SK-N-SH (cell line): ENCODE results near the gene FAM9C. TPM values are rescaled to one million over a fixed set of nuclear protein-coding genes. Genes with fewer than 3 reads are reported as not detected.

ENCODE experiments used
- CTCF ChIA-PET: fragments of 300-600, 350-600 bp; formaldehyde crosslinking; extraction: SDS; loops from one replicate; lab custom pipeline; 2021; lab: Yijun Ruan, JAX
- POLR2A ChIA-PET: fragments of 350-600 bp; sonication (Branson Sonifier 250); formaldehyde crosslinking; extraction: SDS; loops from one replicate; lab custom pipeline; 2020; ENCODE audit warnings: antibody characterized with exemption, inconsistent platforms; lab: Yijun Ruan, JAX
- DNase-seq: peaks from one replicate; pipeline ENCODE4 v3.0.0; 2012
- H2AFZ ChIP-seq: fragments of 200-600 bp; sonication (generic); 2 replicates; pipeline ENCODE4 v1.8.1; 2016; ENCODE audit warnings: antibody characterized with exemption, mild to moderate bottlenecking, low read depth
- H3F3A ChIP-seq: fragments of 200-600 bp; sonication (generic); replicated peaks from 2 replicates; pipeline ENCODE3; 2016; ENCODE audit warnings: antibody characterized with exemption, mild to moderate bottlenecking; ENCODE audit not compliant: insufficient read depth
- H3K27ac ChIP-seq, 2 experiments: fragments of 200-500 bp in 1 of 2; fragments of 200-600 bp in 1 of 2; sonication (Bioruptor generic) in 1 of 2; sonication (generic), shearing (Covaris generic) in 1 of 2; 2 replicates each; pipeline versions ENCODE4 v1.5.1 to v1.6.1; 2014 to 2016; ENCODE audit warnings: low read depth in 2 of 2, inconsistent platforms in 1 of 2, low read length in 1 of 2, mild to moderate bottlenecking in 1 of 2, mixed read lengths in 1 of 2
- H3K27me3 ChIP-seq: fragments of 200-600 bp; sonication (generic), shearing (Covaris generic); 2 replicates; pipeline ENCODE4 v1.6.1; 2016; ENCODE audit warnings: mixed run types; ENCODE audit not compliant: insufficient read depth
- H3K36me3 ChIP-seq, 2 experiments: fragments of 200-500 bp in 1 of 2; fragments of 200-600 bp in 1 of 2; sonication (Bioruptor generic) in 1 of 2; sonication (generic) in 1 of 2; replicated peaks in 1 of 2; 2 replicates each; pipeline versions ENCODE3 to v1.5.1; 2014 to 2016; ENCODE audit warnings: low read length in 1 of 2, mild to moderate bottlenecking in 1 of 2; ENCODE audit not compliant: insufficient read depth in 2 of 2, control insufficient read depth in 1 of 2
- H3K4me1 ChIP-seq, 2 experiments: fragments of 200-500 bp in 1 of 2; fragments of 200-600 bp in 1 of 2; sonication (Bioruptor generic) in 1 of 2; sonication (generic), shearing (Covaris generic) in 1 of 2; 2 replicates each; pipeline versions ENCODE4 v1.5.1 to v1.6.1; 2014 to 2016; ENCODE audit warnings: low read depth in 1 of 2, low read length in 1 of 2, mixed run types in 1 of 2; ENCODE audit not compliant: insufficient read depth in 2 of 2, control insufficient read depth in 1 of 2
- H3K4me2 ChIP-seq: fragments of 200-600 bp; sonication (generic), shearing (Covaris generic); 2 replicates; pipeline ENCODE4 v1.6.1; 2017; ENCODE audit warnings: mixed run types
- H3K4me3 ChIP-seq, 2 experiments: fragments of 200-500 bp in 1 of 2; fragments of 200-600 bp in 1 of 2; sonication (Bioruptor generic) in 1 of 2; sonication (generic), shearing (Covaris generic) in 1 of 2; 2 replicates each; pipeline versions ENCODE4 v1.5.1 to v1.8.1; 2014 to 2016; ENCODE audit warnings: low read depth in 2 of 2, inconsistent platforms in 1 of 2, low read length in 1 of 2, mild to moderate bottlenecking in 1 of 2, mixed read lengths in 1 of 2, moderate library complexity in 1 of 2
- H3K79me2 ChIP-seq: fragments of 200-600 bp; sonication (generic); 2 replicates; pipeline ENCODE4 v1.8.1; 2017; ENCODE audit warnings: mild to moderate bottlenecking; ENCODE audit not compliant: insufficient read depth
- H3K9ac ChIP-seq: fragments of 200-600 bp; sonication (generic); 2 replicates; pipeline ENCODE4 v1.6.1; 2017; ENCODE audit warnings: mixed run types
- H3K9me2 ChIP-seq: fragments of 200-600 bp; sonication (generic); 2 replicates; pipeline ENCODE4 v1.6.1; 2017; ENCODE audit warnings: mixed run types
- H3K9me3 ChIP-seq: fragments of 200-600 bp; sonication (generic); 2 replicates; pipeline ENCODE4 v1.6.1; 2017; ENCODE audit warnings: mixed run types, mild to moderate bottlenecking, moderate library complexity
- H4K20me1 ChIP-seq: fragments of 200-600 bp; sonication (generic); 2 replicates; pipeline ENCODE4 v1.6.1; 2017; ENCODE audit warnings: mild to moderate bottlenecking, mixed run types; ENCODE audit not compliant: insufficient read depth
- FOSL2 ChIP-seq: IDR thresholded peaks from 2 replicates; pipeline ENCODE4 v1.4.0; 2012; ENCODE audit warnings: low read depth, mild to moderate bottlenecking, moderate library complexity, borderline replicate concordance
- JUND ChIP-seq: IDR thresholded peaks from 2 replicates; pipeline ENCODE4 v1.4.0; 2012
- PBX3 ChIP-seq: IDR thresholded peaks from 2 replicates; pipeline ENCODE4; 2012
- RAD21 ChIP-seq: IDR thresholded peaks from 2 replicates; pipeline ENCODE4 v1.6.1; 2012; ENCODE audit warnings: mild to moderate bottlenecking, low read length
- RCOR1 ChIP-seq: fragments of 150-350 bp; IDR thresholded peaks from 2 replicates; pipeline ENCODE4 v1.6.1; 2017; ENCODE audit warnings: antibody characterized with exemption, low read length
- REST ChIP-seq: IDR thresholded peaks from 2 replicates; pipeline ENCODE4 v1.6.1; 2012; ENCODE audit warnings: mild to moderate bottlenecking, low read depth, low read length, moderate library complexity
- TCF12 ChIP-seq: IDR thresholded peaks from 2 replicates; pipeline ENCODE4 v1.4.0; 2012
- USF2 ChIP-seq: fragments of 150-350 bp; IDR thresholded peaks from 2 replicates; pipeline ENCODE4 v1.6.1; 2017; ENCODE audit warnings: antibody characterized with exemption, low read length, low read depth, borderline replicate concordance
- WGBS: methylation state at CpG from one replicate; pipeline ENCODE4 v1.1.6; 2017; ENCODE audit warnings: low lambda C conversion rate; 5-methylcytosine and 5-hydroxymethylcytosine counted together
- polyA plus RNA-seq, 3 experiments: library from polyadenylated mRNA; depleted of rRNA; stranded (reverse); fragments of >200 nt; gene quantifications; 2 replicates each; pipeline ENCODE4 v1.2.3, GENCODE V29; 2012

The FAM9C gene
- polyA plus RNA-seq, 1 of the 3 experiments (the other 2 are of a cell fraction): 2.6 TPM

GRCh38 chrX:13014111-13015096, 30.0 kb downstream of the FAM9C start:
- TF ChIP-seq FOSL2 (peak; percentile 54; the same call in 1 of the 2 replicates), TCF12 (0 out of 2 replicates have a peak, but pooled peaks have one; percentile 5), RCOR1 (no peak), REST (no peak), JUND (peak; percentile 54), RAD21 (no peak), PBX3 (peak; percentile 6; the same call in 1 of the 2 replicates)
- Histone ChIP-seq H3K4me3 (no peak overlapping the region), H4K20me1 (no peaks in the 10 kb centered on the region), H3K27ac (peak overlapping the region in 1 of 2 experiments; percentile 2; a peak in 1 of 4 replicates), H3K9me3 (no peaks in the 10 kb centered on the region), H3F3A (peaks cover 7% of the 10 kb centered on the region), H3K4me1 (peaks cover 2 to 13% of the 10 kb centered on the region in 2 experiments; a peak in 1 of 4 replicates), H3K27me3 (no peaks in the 10 kb centered on the region), H3K4me2 (no peak overlapping the region), H3K79me2 (no peaks in the 10 kb centered on the region), H3K36me3 (no peaks in the 10 kb centered on the region), H2AFZ (peak overlapping the region; percentile 48; the same call in 1 of the 2 replicates), H3K9me2 (no peaks in the 10 kb centered on the region), H3K9ac (no peak overlapping the region)
- CTCF ChIA-PET: interaction anchor here (1.5 to 1.7 kb wide), 2 partner anchors 8 to 67 kb away, joined by 4 read pairs; no protein-coding TSS in a partner anchor
- DNase-seq: no peak
- 34% methylated on average over 7 of the region's 7 CpGs for WGBS
- POLR2A ChIA-PET: no interaction called here

GRCh38 chrX:13013363-13014110, 30.9 kb downstream of the FAM9C start:
- no peak for TF ChIP-seq USF2
- TF ChIP-seq, all 33 proteins: peak for 0
- DNase-seq: no peak
- Histone ChIP-seq H3K9me2 (no peaks in the 10 kb centered on the region), H3K27ac (no peak overlapping the region), H3F3A (peaks cover 11% of the 10 kb centered on the region), H3K9ac (no peak overlapping the region), H2AFZ (peak overlapping the region; percentile 48; the same call in 1 of the 2 replicates), H3K4me3 (no peak overlapping the region), H3K4me2 (0 out of 2 replicates have a peak overlapping the region, but pooled peaks have one; percentile 9), H4K20me1 (no peaks in the 10 kb centered on the region), H3K27me3 (no peaks in the 10 kb centered on the region), H3K79me2 (no peaks in the 10 kb centered on the region), H3K9me3 (no peaks in the 10 kb centered on the region), H3K36me3 (no peaks in the 10 kb centered on the region), H3K4me1 (peaks cover 2 to 13% of the 10 kb centered on the region in 2 experiments; a peak in 2 of 4 replicates)
- ChIA-PET CTCF (interaction anchor here (1.5 kb wide), 1 partner anchor 8 kb away, joined by 3 read pairs; no protein-coding TSS in a partner anchor), POLR2A (no interaction called here)
- WGBS: 48% methylated on average over 8 of the region's 8 CpGs
